ENCODE results near the gene SVEP1.
"Not testable (repeated sequence)": the region's sequence is repeated elsewhere in the genome, so short reads cannot be mapped to it uniquely, and the experiment has no call there.

The SVEP1 gene

DNA sequence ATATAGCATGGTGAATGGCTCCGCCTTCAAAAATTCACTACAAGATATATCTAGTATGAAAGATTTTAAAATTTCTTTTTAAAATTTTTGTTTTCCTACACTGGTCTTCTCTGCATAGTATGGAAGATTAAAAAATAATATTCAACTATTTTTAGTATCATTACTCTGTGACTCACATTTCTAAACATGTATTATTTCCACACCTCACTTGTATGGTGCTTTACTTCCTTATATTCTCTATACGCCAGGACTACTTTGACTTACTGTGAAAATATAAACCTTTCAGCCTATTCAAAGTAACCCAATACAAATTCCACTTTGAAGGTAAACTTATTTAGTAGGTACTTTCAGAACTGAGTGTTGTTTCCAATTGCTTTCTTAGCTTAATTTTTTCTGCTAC is 215.1 kb downstream of the SVEP1 start:
- no peak for DNase-seq (ENCODE audit: low read depth in 2 of 2)

DNA sequence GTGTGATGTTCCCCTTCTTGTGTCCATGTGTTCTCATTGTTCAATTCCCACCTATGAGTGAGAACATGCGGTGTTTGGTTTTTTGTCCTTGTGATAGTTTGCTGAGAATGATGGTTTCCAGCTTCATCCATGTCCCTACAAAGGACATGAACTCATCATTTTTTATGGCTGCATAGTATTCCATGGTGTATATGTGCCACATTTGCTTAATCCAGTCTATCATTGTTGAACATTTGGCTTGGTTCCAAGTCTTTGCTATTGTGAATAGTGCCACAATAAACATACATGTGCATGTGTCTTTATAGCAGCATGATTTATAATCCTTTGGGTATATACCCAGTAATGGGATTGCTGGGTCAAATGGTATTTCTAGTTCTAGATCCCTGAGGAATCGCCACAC is 220.5 kb downstream of the SVEP1 start:
- not testable (repeated sequence) for DNase-seq (ENCODE audit: low read depth in 2 of 2)

DNA sequence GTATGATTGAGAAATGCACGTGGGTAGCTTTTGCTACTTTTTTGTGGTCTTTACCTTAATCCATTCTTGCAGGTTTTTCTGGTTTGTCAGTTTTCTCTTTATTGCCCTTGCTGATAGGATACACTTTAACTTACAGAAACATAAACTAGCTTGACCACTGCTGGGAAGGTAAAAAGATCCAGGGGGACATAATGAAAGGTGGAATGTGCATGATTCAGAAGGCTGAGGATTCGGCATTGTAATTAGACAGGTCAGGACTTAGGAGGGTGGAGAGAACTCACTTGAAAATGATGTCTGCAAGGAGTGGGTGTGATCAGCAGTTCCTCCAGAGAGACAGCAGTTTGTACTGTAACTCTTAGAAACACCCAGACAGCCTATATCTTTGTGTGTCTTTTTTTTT is 222.0 kb downstream of the SVEP1 start:
- DNase-seq (ENCODE audit: low read depth in 2 of 2): no peak

DNA sequence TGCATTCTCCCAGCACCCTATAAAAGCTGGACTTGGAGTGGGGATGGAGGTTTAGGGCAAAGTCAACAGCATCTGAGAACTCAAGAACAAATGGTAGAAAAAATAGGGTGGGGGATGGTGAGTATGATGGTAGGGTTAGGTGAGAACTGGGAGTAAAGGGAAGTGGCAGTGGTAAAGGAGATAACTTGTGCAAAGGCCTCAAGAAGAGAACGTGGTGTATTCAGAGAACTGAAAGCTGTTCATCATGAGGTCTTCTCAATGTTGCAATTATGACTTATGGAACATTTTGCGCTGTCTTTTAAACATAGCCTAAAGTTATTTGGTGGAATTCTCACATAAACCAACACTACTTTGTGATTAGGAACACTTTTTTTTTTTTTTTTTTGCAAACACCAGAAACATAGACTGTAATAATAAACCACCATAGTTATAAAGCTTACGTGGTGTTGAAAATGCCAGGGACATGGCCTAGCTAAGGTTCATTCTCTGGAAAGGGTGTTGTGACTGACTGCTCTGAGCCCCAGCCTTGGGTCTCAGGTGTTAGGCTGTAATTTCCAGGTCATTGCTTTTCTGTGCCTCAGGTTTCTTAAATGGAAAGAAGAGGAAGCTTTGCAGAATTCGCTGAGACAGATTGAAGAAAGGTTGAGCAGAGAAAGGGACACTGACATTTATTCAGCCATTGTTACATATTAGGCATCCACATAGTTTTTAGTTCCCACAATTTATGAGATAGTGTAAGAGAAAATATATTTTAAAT is 222.7 kb downstream of the SVEP1 start:
- no peak for DNase-seq (ENCODE audit: low read depth in 2 of 2)

DNA sequence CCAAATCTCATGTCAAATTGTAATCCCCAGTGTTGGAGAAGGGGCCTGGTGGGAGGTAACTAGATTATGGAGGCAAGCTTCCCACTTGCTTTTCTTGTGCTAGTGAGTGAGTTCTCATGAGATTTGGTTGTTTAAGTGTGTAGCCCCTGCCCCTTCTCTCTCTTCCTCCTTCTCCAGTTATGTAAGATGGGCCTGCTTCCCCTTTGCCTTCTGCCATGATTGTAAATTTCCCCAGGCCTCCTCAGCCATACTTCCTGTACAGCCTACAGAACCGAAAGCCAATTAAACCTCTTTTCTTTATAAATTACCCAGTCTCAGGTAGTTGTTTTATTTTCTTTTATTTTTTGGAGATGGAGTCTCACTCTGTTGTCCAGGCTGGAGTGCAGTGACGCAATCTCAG is 223.6 kb downstream of the SVEP1 start:
- no peak for DNase-seq (ENCODE audit: low read depth in 2 of 2)

DNA sequence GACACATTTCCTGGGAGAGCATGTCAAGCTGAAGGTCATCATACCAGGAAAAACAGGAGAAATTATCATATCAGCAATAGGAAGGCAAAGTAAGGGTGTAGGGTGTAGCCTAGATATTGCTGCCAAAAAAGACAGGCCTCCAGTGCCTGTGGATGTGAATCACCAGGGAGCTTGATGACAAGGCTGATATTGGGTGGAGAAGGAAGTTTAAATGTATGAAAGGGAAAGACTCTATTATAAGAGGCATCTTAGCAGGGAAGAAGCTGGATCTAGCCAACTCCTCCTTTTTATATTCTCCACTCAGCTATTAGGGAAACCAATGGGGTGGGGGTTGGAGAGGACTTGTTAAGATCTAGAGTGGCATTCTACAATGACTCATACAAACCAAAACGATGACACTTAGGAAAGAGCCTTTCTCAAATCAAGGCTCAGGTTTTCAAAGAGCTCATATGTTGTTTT is 228.5 kb downstream of the SVEP1 start:
- DNase-seq (ENCODE audit: low read depth in 2 of 2): no peak

- DNase-seq (ENCODE audit: low read depth in 2 of 2): no peak
Observed at GRCh38 chr9:110346325-110346724, 233.2 kb downstream of the SVEP1 start.

GRCh38 chr9:110344821-110345220 is 234.7 kb downstream of the SVEP1 start:
- no peak for DNase-seq (ENCODE audit: low read depth in 2 of 2)

- no peak for DNase-seq (ENCODE audit: low read depth in 2 of 2)
Observed at GRCh38 chr9:110343551-110343950, 236.0 kb downstream of the SVEP1 start.

DNA sequence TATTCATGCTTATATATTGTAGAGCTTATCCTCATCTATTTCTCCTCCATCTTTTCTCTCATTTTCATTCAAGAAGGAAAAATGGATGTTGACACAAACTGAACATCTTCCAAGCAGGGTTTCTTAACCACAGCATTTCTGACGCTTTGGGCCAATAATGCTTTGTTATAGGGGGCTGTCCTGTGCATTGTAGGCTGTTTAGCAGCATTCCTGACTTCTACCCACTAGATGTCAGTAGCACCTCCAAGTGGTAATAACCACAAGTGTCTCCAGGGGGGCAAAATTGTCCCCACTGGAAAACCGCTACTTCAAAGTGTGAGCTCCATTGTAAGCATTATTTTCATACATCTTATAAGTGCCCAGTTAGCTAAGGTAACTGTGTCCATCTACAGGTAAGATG is 239.2 kb downstream of the SVEP1 start:
- DNase-seq (ENCODE audit: low read depth in 2 of 2): no peak

DNA sequence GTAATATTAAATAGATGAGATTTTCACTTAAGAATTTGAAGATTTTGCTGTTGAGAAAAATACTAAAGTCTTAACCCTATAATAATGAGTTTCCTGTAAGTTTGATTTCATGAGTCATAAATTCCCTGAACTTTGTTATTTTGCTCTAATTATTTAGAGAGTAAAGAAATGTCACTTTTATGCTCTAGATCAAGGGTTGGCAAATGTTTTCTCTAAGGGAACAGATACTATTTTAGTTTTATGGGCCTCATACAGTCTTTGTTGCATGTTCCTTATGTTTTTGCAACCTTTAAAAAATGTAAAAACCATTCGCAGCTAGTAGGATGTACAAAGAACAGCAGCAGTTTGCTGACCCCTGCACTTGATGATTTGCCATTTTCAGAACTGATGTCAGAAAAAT is 241.4 kb downstream of the SVEP1 start:
- DNase-seq (ENCODE audit: low read depth in 2 of 2): no peak

DNA sequence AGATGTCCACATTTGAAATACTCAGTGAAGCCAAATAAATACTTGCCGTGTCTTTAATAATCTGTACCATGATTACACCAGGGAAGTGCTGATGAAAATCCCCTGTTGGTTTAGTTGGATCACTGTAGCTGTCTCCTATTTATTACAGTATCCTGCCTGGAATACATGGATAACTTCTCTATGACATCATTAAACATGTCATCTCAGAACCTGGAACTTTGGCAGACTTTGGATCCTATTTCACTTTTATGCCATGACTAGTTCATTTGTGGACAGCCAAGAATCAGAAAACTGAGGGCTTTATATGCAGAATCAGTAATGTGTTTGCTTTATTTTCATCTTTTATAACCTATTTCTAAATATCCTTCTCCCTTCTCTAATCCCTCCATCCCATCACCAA is 241.8 kb downstream of the SVEP1 start, which contains the start of gene TXNDC8:
TSS of gene TXNDC8 (minus strand) at position 137 of the 400 bp plus-strand sequence.
- no peak for DNase-seq (ENCODE audit: low read depth in 2 of 2)

DNA sequence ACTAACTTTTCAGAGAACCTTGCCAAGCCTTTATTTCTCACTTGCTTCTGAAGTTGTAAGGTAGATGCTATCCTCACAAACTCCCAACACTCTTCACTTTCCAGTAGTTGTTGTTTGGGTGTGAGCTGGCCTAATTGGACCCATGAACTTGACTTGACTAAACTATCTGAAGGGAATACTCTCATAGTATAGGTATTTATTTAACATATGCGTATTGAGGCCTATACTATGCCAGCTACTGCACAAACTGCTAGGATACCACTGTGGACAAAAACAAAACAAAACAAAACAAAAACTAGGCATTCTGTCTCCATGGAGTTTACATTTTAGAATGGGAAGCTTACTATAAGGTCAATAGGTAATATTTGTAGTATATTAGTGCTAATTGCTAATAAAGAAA is 243.2 kb downstream of the SVEP1 start:
- DNase-seq (ENCODE audit: low read depth in 2 of 2): no peak

- no peak for DNase-seq (ENCODE audit: low read depth in 2 of 2)
Observed at GRCh38 chr9:110334871-110335270, 244.7 kb downstream of the SVEP1 start.

GRCh38 chr9:110334183-110334582 is 245.4 kb downstream of the SVEP1 start:
- DNase-seq (ENCODE audit: low read depth in 2 of 2): no peak

DNA sequence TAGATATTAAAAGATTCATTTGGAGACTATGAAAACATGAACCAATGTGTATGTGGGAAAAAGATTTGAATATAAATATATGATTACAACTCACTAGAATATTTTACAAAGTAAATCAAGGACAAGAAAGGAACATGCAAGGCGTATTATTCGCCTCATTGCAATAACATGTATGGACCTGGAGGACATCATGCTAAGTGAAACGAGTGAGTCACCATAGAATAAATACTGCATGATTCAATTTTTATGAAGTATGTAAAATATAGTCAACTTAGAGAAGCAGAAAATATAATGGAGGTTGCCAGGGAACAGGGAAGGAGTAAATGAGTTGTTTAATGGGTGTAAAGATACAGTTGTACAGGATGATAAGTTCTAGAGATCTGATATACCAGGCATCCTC is 246.8 kb downstream of the SVEP1 start:
- no peak for DNase-seq (ENCODE audit: low read depth in 2 of 2)

- no peak for DNase-seq (ENCODE audit: low read depth in 2 of 2)
Observed at GRCh38 chr9:110330484-110331105, 248.9 kb downstream of the SVEP1 start.

GRCh38 chr9:110329639-110330230 is 249.8 kb downstream of the SVEP1 start:
- no peak for DNase-seq (ENCODE audit: low read depth in 2 of 2)

DNA sequence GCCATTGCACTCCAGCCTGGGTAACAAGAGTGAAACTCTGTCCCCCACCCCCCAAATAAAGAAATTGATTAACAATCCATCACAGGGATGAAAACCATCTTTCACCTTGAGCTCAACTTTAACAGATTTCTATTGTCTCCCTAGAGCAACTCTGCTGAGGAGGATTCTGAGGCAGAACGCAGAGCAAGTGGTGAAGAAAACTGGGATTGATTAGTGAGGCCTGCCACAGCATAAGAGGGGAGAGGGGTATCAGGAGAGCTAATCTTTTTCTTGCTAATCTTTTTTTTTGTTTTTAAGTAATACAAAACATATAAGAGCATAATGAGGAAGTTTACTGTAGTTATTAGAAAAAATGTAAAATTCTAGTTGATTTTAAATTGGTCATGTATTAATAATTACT is 250.8 kb downstream of the SVEP1 start:
- DNase-seq (ENCODE audit: low read depth in 2 of 2): no peak

DNA sequence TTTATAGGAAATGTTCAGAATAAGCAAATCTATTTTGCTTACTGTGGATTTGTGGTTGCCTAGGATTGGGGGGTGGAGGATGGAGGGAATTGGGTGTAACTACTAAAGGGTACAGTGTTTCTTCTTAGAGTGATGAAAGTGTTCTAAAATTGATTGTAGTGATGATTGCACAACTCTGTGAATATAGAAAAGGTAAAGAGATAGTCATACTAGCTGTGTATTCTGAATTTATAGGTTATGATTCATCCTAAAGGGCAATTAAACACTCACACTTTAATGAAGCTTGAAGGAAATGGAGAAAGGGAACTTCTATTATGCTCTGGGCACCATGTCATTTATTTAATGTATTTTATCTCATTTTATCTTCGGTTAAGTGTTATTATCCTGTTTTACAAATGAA is 251.8 kb downstream of the SVEP1 start:
- DNase-seq (ENCODE audit: low read depth in 2 of 2): no peak

DNA sequence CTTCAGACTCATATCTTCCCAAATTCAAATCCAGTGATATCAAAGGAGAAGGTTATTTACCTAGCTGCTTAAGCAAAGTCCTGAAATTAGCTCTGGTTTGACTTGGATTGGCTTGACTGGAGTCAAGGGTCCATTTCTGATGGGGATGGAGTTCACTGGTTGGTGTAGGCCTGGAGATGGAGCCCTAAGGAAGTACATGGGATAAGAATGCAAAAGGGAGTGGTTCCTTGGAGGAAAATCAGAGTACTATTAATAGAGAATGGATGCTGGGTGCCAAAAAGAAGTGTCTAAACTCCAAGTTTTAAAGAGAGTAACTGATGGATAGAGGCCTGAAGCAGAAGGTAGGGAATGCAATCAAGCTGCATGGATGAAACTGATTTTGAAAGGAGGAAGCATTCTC is 255.7 kb downstream of the SVEP1 start:
- DNase-seq (ENCODE audit: low read depth in 2 of 2): no peak

DNA sequence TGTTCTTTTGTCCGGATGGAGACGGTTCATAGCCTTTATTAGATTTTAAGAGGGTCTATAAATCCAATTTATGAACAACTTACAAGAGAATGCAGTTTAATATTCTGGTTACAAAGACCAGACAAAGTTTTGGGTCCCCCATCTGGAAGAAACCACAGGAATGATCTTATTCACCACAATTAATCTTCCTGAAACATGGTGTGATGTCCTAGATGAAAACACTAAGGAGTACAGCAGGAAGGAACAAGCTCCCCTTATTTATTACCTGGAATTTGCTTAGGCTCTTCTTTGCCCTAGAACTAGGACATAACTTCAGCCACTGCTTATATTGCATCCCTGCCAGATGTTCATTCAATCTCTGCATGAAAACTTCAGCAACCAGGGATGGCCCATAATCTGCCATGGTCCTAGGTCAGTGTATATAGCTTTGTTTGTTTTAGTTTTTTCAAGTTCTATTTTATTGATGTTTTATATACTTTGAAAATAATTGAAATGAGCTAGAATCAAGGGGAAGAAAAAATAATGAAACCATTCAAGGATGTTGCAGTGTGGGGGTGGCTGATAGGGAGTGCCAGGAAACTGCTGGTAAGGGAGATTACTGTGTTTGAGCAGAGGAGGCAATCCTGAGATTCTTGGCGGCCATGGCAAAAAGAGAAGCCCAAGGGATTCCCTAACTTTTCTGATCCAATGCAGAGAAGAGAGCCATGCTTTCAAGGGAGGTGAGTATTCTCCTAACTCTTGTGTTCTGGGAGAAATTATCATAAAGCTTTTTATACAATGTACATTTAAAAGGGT is 258.7 kb downstream of the SVEP1 start:
- no peak for DNase-seq (ENCODE audit: low read depth in 2 of 2)
